PC-3 (cell line): ENCODE results near the gene METTL8.
"Not testable (repeated sequence)": the region's sequence is repeated elsewhere in the genome, so short reads cannot be mapped to it uniquely, and the experiment has no call there.

ENCODE experiments used
- EZH2 ChIP-seq: fragments of 300-600 bp; sonication (generic); IDR thresholded peaks from one replicate; pipeline ENCODE4 v1.6.1; 2017; ENCODE audit warnings: antibody characterized with exemption, mild to moderate bottlenecking, low read length; ENCODE audit not compliant: unreplicated experiment
- EZH2phosphoT487 ChIP-seq: fragments of 300-600 bp; sonication (generic); IDR thresholded peaks from 2 replicates; pipeline ENCODE4 v1.6.1; 2018; ENCODE audit warnings: mild to moderate bottlenecking, antibody characterized with exemption, low read length, borderline replicate concordance
- TF ChIP-seq, protein P1 (sequence below): fragments of 300-600 bp; sonication (generic); conservative IDR thresholded peaks from 2 replicates; pipeline ENCODE4 v1.5.1; 2017; ENCODE audit warnings: antibody characterized with exemption, low read depth, mild to moderate bottlenecking, low read length

DNA sequence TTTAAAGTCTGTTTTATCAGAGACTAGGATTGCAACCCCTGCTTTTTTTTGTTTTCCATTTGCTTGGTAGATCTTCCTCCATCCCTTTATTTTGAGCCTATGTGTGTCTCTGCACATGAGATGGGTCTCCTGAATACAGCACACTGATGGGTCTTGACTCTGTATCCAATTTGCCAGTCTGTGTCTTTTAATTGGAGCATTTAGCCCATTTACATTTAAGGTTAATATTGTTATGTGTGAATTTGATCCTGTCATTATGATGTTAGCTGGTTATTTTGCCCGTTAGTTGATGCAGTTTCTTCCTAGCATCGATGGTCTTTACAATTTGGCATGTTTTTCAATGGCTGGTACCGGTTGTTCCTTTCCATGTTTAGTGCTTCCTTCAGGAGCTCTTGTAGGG, 80.0 kb downstream of the METTL8 start:
- TF ChIP-seq EZH2, EZH2phosphoT487: not testable (repeated sequence)
- TF ChIP-seq, protein P1, sequence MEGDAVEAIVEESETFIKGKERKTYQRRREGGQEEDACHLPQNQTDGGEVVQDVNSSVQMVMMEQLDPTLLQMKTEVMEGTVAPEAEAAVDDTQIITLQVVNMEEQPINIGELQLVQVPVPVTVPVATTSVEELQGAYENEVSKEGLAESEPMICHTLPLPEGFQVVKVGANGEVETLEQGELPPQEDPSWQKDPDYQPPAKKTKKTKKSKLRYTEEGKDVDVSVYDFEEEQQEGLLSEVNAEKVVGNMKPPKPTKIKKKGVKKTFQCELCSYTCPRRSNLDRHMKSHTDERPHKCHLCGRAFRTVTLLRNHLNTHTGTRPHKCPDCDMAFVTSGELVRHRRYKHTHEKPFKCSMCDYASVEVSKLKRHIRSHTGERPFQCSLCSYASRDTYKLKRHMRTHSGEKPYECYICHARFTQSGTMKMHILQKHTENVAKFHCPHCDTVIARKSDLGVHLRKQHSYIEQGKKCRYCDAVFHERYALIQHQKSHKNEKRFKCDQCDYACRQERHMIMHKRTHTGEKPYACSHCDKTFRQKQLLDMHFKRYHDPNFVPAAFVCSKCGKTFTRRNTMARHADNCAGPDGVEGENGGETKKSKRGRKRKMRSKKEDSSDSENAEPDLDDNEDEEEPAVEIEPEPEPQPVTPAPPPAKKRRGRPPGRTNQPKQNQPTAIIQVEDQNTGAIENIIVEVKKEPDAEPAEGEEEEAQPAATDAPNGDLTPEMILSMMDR, result not testable (repeated sequence)
